NCI-H226 (cell line): ENCODE results near the gene TAF15.

Source experiments
- DNase-seq: peaks from one replicate; pipeline ENCODE4 v3.0.0-alpha.2; 2015

Gene TAF15

GRCh38 chr17:35825206-35825605, 15.9 kb downstream of the TAF15 start:
- DNase-seq, result no peak

DNA sequence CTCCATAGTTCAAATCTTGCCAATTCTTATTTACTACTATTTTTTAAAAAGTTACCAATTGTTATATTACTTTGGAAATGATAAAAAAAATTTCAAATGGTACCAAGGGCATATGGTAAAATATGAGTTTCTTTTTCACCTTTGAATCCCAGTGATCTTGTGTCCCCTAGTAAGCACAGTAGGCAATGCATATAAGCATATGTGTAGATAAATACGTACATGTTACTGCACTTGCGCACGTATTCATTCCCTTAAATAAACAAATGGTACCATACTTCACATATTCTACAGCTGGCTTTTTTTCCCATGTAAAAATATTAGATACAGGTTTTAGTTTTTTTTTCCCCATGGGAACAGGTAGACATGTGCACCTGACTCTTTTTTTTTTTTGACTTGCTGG, 31.8 kb downstream of the TAF15 start:
- DNase-seq, result no peak

GRCh38 chr17:35841505-35841904, 32.2 kb downstream of the TAF15 start:
- DNase-seq, result peak; percentile 68

DNA sequence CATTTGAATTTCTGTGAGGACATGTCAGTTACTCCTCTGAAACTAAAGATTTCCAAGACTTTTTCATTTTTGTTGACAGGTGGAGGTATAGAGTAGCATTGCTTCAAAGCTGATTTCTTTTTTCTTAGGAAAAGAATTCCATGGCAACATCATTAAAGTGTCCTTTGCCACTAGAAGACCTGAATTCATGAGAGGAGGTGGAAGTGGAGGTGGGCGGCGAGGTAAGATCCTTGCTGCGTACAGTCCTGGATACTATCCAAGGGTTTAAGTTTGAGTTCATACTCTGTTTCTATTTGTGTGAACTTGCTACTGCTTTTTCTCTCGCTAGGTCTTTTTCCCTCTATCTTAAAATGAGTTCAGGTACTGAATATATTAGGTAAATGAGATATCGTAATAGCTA, 33.0 kb downstream of the TAF15 start:
- no peak for DNase-seq

- no peak for DNase-seq
Observed at GRCh38 chr17:35843698-35844097, 34.4 kb downstream of the TAF15 start.

DNA sequence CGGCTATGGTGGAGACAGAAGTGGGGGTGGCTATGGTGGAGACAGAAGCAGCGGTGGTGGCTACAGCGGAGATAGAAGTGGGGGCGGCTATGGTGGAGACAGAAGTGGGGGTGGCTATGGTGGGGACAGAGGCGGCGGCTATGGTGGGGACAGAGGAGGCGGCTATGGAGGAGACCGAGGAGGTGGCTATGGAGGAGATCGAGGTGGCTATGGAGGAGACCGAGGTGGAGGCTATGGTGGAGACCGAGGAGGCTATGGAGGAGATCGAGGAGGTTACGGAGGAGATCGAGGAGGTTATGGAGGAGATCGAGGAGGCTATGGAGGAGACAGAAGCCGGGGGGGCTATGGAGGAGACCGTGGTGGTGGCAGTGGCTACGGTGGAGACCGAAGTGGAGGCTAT, 35.3 kb downstream of the TAF15 start:
- no peak for DNase-seq

DNA sequence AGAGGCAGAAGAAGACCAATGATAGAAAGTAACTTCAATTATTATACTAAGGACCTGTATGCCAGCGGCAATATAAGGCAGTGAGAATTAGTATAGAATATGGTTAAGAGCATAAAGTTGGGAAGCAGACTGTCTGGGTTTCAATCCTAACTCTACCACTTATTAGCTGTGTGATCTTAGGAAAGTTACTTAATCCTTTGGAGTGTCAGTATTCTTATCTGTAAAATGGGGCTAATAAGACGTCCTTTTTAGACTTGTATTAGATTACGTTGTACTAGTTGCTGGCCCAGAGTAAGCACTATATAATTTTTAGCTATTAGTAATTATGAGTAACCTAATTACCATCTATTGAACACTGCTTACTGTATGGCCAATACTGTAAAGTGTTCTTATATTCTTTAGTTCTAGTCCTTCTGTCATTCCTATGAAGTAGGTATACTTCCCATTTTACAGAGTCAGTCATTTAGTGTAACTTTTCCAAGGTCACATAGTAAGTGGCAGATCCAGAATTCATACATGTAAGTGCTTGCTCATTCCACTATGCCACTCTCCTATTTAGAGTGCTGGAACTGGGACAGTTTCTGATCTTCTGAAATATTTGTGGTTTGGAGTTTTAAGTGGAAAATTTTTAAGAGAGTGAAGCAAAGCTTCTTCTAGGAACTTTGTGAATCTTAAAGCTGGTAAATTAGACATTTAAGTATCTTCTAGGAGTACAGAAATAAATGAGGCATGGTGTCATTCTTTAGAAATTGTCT, 36.9 kb downstream of the TAF15 start:
- no peak for DNase-seq

- no peak for DNase-seq
Observed at GRCh38 chr17:35847006-35847405, 37.7 kb downstream of the TAF15 start.

GRCh38 chr17:35847633-35848373, 38.5 kb downstream of the TAF15 start:
- DNase-seq, result no peak

GRCh38 chr17:35849469-35850348, 40.4 kb downstream of the TAF15 start:
- DNase-seq, result peak; percentile 35

- no peak for DNase-seq
Observed at GRCh38 chr17:35855965-35856364, 46.7 kb downstream of the TAF15 start.

DNA sequence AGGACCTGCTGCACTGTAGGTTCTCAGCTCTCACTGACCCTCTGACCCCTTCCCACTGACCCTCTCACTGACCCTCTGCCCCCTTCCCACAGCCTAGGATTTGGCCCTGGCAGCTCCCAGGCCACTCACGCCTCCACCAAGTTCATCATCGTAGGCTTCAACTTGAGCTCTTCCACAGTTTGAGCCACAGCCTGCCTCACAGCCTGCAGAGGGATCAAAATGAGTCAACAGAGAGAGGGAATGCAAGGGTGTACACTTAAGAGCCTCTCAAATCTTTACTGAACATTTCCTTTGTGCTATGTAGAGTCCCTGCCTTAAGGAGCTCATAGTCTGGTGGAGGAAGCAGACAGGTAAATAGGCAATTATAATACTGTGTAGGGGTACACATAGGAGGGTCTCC, 47.3 kb downstream of the TAF15 start:
- no peak for DNase-seq

DNA sequence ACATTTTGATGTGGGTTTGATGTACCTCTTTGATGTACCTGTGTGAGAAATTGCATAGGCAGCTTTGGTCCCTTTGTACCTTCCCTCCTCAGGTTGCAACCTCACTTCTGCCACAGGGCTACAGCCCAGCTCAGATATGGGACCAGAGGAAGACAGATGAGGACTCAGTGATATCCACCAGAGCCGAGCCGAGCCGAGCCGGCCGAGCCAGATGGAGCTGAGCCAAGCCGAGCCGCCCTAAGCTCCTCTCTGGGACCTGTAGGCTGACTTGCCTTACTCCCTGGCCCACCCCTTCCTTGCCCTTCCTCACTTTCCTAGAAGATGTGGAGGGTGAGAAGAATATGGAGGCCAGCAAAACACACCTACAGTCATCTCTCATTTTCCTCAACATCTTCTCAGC, 55.6 kb downstream of the TAF15 start:
- no peak for DNase-seq

GRCh38 chr17:35865412-35866340, 56.4 kb downstream of the TAF15 start:
- no peak for DNase-seq

GRCh38 chr17:35866341-35866950, 57.2 kb downstream of the TAF15 start:
- no peak for DNase-seq

DNA sequence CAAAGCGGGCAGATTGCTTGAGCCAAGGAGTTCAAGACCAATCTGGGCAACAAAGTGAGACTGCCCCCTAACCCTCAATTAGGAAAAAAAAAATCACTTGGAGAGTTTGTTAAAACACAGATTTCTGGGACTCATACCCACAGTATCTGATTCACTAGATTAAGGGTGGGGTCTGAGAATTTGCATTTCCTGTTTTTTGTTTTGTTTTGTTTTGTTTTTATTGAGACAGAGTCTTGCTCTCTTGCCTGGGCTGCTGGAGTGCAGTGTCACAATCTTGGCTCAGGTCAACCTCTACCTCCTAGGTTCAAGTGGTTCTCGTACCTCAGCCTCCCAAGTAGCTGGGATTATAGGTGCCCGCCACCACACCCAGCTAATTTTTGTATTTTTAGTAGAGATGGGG, 58.3 kb downstream of the TAF15 start:
- DNase-seq, result no peak

- DNase-seq, result no peak
Observed at GRCh38 chr17:35868737-35869136, 59.5 kb downstream of the TAF15 start, which contains the start of gene HEATR9. Gene HEATR9, minus strand, starts transcription at chr17:35868891. Its CDS starts 149 bp downstream, at chr17:35868742.

GRCh38 chr17:35870906-35871819, 61.9 kb downstream of the TAF15 start:
- no peak for DNase-seq

DNA sequence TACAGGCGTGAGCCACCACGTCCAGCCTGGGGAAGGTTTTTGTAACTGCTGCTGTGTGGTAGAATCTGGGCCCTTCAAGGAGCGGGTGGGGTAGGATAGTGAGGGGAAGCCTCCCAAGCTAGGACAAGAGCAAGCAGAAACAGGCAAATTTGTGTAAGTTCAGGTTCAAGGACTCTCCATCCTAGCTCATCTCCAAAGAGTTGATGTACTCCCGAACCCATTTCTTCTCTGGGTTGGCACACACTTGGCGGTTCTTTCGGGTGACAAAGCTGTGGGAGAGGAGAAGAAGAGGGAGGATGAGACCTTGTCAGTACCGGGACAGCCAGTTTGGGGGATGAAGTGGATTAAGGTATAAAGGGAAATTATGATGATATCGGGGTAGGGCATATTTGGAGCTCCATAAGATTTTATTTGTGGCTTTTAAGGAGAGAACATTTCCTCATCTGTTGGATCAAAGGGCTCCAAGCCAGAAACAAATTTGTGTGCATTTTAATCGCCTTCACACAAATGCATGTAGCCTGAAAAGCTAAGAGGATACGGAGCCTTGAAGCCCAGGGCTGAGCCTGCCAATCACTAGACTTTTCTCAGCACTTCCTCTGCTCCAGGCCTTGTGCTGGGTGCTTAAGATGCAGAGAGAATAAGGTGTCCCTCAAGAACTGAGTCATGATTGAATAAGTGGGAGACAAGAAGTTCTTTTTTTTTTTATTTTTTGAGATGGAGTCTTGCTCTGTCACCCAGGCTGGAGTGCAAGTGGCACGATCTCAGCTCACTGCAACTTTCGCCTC, 63.1 kb downstream of the TAF15 start:
- no peak for DNase-seq
